ENCODE results near the gene PRSS33. TPM values are rescaled to one million over a fixed set of nuclear protein-coding genes. Genes with fewer than 3 reads are reported as not detected.

Gene PRSS33
- polyA plus RNA-seq, 1 donor from 2014 or later: not detected

- H3K4me1 Mint-ChIP-seq: no peaks in the 10 kb centered on the region
- peak overlapping the region in 1 of 4 donors; percentile 23 for H3K4me3 Mint-ChIP-seq
- no peak overlapping the region for H3K27ac Mint-ChIP-seq
- peaks cover 2% of the 10 kb centered on the region for H3K36me3 Mint-ChIP-seq
- peaks cover 16% of the 10 kb centered on the region for H3K27me3 Mint-ChIP-seq
- H3K9me3 Mint-ChIP-seq: peaks cover 0 to 1% (median 0%) of the 10 kb centered on the region in 3 donors
These were observed 28.0 kb upstream of the PRSS33 start for GRCh38 chr16:2815299-2815771.

- peaks cover 0 to 1% (median under 1%) of the 10 kb centered on the region in 3 donors for H3K9me3 Mint-ChIP-seq
- H3K27me3 Mint-ChIP-seq: peaks cover 19% of the 10 kb centered on the region
- no peaks in the 10 kb centered on the region for H3K4me1 Mint-ChIP-seq
- H3K4me3 Mint-ChIP-seq: no peak overlapping the region
- H3K27ac Mint-ChIP-seq: no peak overlapping the region
- H3K36me3 Mint-ChIP-seq: peaks cover 2% of the 10 kb centered on the region
These were observed 27.4 kb upstream of the PRSS33 start for GRCh38 chr16:2814551-2815298.

GRCh38 chr16:2813771-2814221 lies 26.4 kb upstream of the PRSS33 start:
- Mint-ChIP-seq H3K27me3 (peaks cover 21% of the 10 kb centered on the region), H3K27ac (no peak overlapping the region), H3K9me3 (peaks cover 1 to 10% (median 2%) of the 10 kb centered on the region in 3 donors), H3K36me3 (peaks cover 2% of the 10 kb centered on the region), H3K4me3 (no peak overlapping the region), H3K4me1 (no peaks in the 10 kb centered on the region)

- H3K36me3 Mint-ChIP-seq: no peaks in the 10 kb centered on the region
These were observed 24.5 kb upstream of the PRSS33 start for GRCh38 chr16:2811703-2812471.

GRCh38 chr16:2810651-2811050 lies 23.3 kb upstream of the PRSS33 start:
- no peaks in the 10 kb centered on the region for H3K36me3 Mint-ChIP-seq
- peaks cover 2 to 10% (median 2%) of the 10 kb centered on the region in 3 donors for H3K9me3 Mint-ChIP-seq
- H3K27ac Mint-ChIP-seq: no peak overlapping the region
- peaks cover 33% of the 10 kb centered on the region for H3K27me3 Mint-ChIP-seq
- no peaks in the 10 kb centered on the region for H3K4me1 Mint-ChIP-seq
- H3K4me3 Mint-ChIP-seq: no peak overlapping the region

More at GRCh38 chr16:2811703-2812471, 24.5 kb upstream of the PRSS33 start:
- no peak overlapping the region for H3K27ac Mint-ChIP-seq
- peaks cover 32% of the 10 kb centered on the region for H3K27me3 Mint-ChIP-seq
- H3K9me3 Mint-ChIP-seq: peaks cover 2 to 10% (median 2%) of the 10 kb centered on the region in 3 donors
- no peaks in the 10 kb centered on the region for H3K4me1 Mint-ChIP-seq
- H3K4me3 Mint-ChIP-seq: no peak overlapping the region

GRCh38 chr16:2809149-2809760 lies 21.9 kb upstream of the PRSS33 start:
- H3K27ac Mint-ChIP-seq: no peak overlapping the region
- H3K4me1 Mint-ChIP-seq: no peaks in the 10 kb centered on the region
- peaks cover 2 to 10% (median 2%) of the 10 kb centered on the region in 3 donors for H3K9me3 Mint-ChIP-seq
- H3K36me3 Mint-ChIP-seq: no peaks in the 10 kb centered on the region
- H3K27me3 Mint-ChIP-seq: peaks cover 35% of the 10 kb centered on the region
- H3K4me3 Mint-ChIP-seq: no peak overlapping the region

GRCh38 chr16:2808181-2808580 lies 20.8 kb upstream of the PRSS33 start:
- H3K4me3 Mint-ChIP-seq: no peak overlapping the region
- peaks cover 35% of the 10 kb centered on the region for H3K27me3 Mint-ChIP-seq
- H3K36me3 Mint-ChIP-seq: no peaks in the 10 kb centered on the region
- no peaks in the 10 kb centered on the region for H3K4me1 Mint-ChIP-seq
- peaks cover 4 to 12% (median 5%) of the 10 kb centered on the region in 3 donors for H3K9me3 Mint-ChIP-seq
- H3K27ac Mint-ChIP-seq: no peak overlapping the region

- no peaks in the 10 kb centered on the region for H3K4me1 Mint-ChIP-seq
- no peak overlapping the region for H3K4me3 Mint-ChIP-seq
- H3K36me3 Mint-ChIP-seq: no peaks in the 10 kb centered on the region
- H3K27ac Mint-ChIP-seq: no peak overlapping the region
- H3K27me3 Mint-ChIP-seq: peaks cover 31% of the 10 kb centered on the region
- H3K9me3 Mint-ChIP-seq: peaks cover 5 to 15% (median 5%) of the 10 kb centered on the region in 3 donors
These were observed 18.9 kb upstream of the PRSS33 start for GRCh38 chr16:2806286-2806685.

- H3K27ac Mint-ChIP-seq: no peak overlapping the region
- peaks cover 5 to 14% (median 5%) of the 10 kb centered on the region in 3 donors for H3K9me3 Mint-ChIP-seq
- peaks cover 23% of the 10 kb centered on the region for H3K27me3 Mint-ChIP-seq
- no peaks in the 10 kb centered on the region for H3K4me1 Mint-ChIP-seq
- H3K36me3 Mint-ChIP-seq: no peaks in the 10 kb centered on the region
- peak overlapping the region in 1 of 4 donors; percentile 16 for H3K4me3 Mint-ChIP-seq
These were observed 17.4 kb upstream of the PRSS33 start for GRCh38 chr16:2804728-2805127.

GRCh38 chr16:2803545-2804195 lies 16.3 kb upstream of the PRSS33 start:
- Mint-ChIP-seq H3K4me1 (no peaks in the 10 kb centered on the region), H3K27me3 (peaks cover 18% of the 10 kb centered on the region), H3K9me3 (peaks cover 3 to 5% (median 4%) of the 10 kb centered on the region in 3 donors), H3K27ac (no peak overlapping the region), H3K4me3 (no peak overlapping the region), H3K36me3 (no peaks in the 10 kb centered on the region)

- Mint-ChIP-seq H3K27ac (no peak overlapping the region), H3K36me3 (no peaks in the 10 kb centered on the region), H3K27me3 (peaks cover 13% of the 10 kb centered on the region), H3K4me1 (no peaks in the 10 kb centered on the region), H3K4me3 (no peak overlapping the region), H3K9me3 (peaks cover 3 to 5% (median 4%) of the 10 kb centered on the region in 3 donors)
These were observed 12.5 kb upstream of the PRSS33 start for GRCh38 chr16:2799859-2800226.

GRCh38 chr16:2799205-2799858 lies 12.0 kb upstream of the PRSS33 start:
- Mint-ChIP-seq H3K36me3 (no peaks in the 10 kb centered on the region), H3K4me1 (no peaks in the 10 kb centered on the region), H3K4me3 (no peak overlapping the region), H3K9me3 (peaks cover 3 to 5% (median 4%) of the 10 kb centered on the region in 3 donors), H3K27me3 (peaks cover 11% of the 10 kb centered on the region), H3K27ac (no peak overlapping the region)

- peaks cover 9% of the 10 kb centered on the region for H3K27me3 Mint-ChIP-seq
- peaks cover under 1 to 5% (median 3%) of the 10 kb centered on the region in 3 donors for H3K9me3 Mint-ChIP-seq
- no peak overlapping the region for H3K4me3 Mint-ChIP-seq
- H3K27ac Mint-ChIP-seq: no peak overlapping the region
- H3K4me1 Mint-ChIP-seq: no peaks in the 10 kb centered on the region
- no peaks in the 10 kb centered on the region for H3K36me3 Mint-ChIP-seq
These were observed 11.4 kb upstream of the PRSS33 start for GRCh38 chr16:2798723-2799204.
